Effector memory CD4-positive, alpha-beta T cell (primary cell): ENCODE data around the gene TXNDC17.
A peak's percentile ranks its signal among the peaks of the same experiment; 100 is the strongest.
"Not testable (repeated sequence)": the region's sequence is repeated elsewhere in the genome, so short reads cannot be mapped to it uniquely, and the experiment has no call there.

Experiments
- DNase-seq, 3 donors: peaks; one replicate each; pipeline ENCODE4 v3.0.0-alpha.2; 2020
- H3K27ac ChIP-seq: 2 replicates; pipeline ENCODE4 v1.7.0; 2013; ENCODE audit warnings: mild to moderate bottlenecking, low read length, moderate library complexity; ENCODE audit not compliant: insufficient read depth, poor library complexity, severe bottlenecking
- H3K27me3 ChIP-seq: replicated peaks from 2 replicates; pipeline ENCODE4 v1.7.0; 2013; ENCODE audit warnings: mild to moderate bottlenecking, low read length; ENCODE audit not compliant: insufficient read depth, control insufficient read depth, poor library complexity, severe bottlenecking
- H3K36me3 ChIP-seq: 2 replicates; pipeline ENCODE4 v1.7.0; 2013; ENCODE audit warnings: mild to moderate bottlenecking, low read length, moderate library complexity; ENCODE audit not compliant: control insufficient read depth, insufficient read depth
- H3K4me1 ChIP-seq: 2 replicates; pipeline ENCODE4 v1.7.0; 2013; ENCODE audit warnings: low read length, mild to moderate bottlenecking; ENCODE audit not compliant: control insufficient read depth, insufficient read depth, poor library complexity, severe bottlenecking
- H3K4me3 ChIP-seq: 2 replicates; pipeline ENCODE4 v1.7.0; 2013; ENCODE audit warnings: low read length, low read depth, mild to moderate bottlenecking; ENCODE audit not compliant: insufficient read depth, poor library complexity, severe bottlenecking
- H3K9me3 ChIP-seq: 2 replicates; pipeline ENCODE4 v1.7.0; 2013; ENCODE audit warnings: mild to moderate bottlenecking, low read length, moderate library complexity; ENCODE audit not compliant: control insufficient read depth
- total RNA-seq, 3 donors: gene quantifications; one replicate each; lab custom pipeline; 2026; lab: John Stamatoyannopoulos, UW

The TXNDC17 gene
- total RNA-seq = 11.4 to 15.7 (median 14.2) reads per million in 3 donors

GRCh38 chr17:6640536-6641246, at the start of gene TXNDC17, which contains the start of gene KIAA0753:
Gene TXNDC17, plus strand, starts transcription at chr17:6641060. Its CDS starts 23 bp downstream, at chr17:6641083.
Gene KIAA0753, minus strand, starts transcription at chr17:6640711. Its CDS starts 5,608 bp downstream, at chr17:6635103.
- Histone ChIP-seq H3K36me3 (peaks cover 14% of the 10 kb centered on the region), H3K27me3 (no peaks in the 10 kb centered on the region), H3K27ac (peak within 1 kb of the TSS; percentile 82), H3K4me1 (peaks cover 23% of the 10 kb centered on the region), H3K4me3 (peak within 1 kb of the TSS; percentile 81), H3K9me3 (no peaks in the 10 kb centered on the region)
- DNase-seq = peak; percentile 77 to 82 (median 78)

GRCh38 chr17:6591599-6592158, 49.2 kb upstream of the TXNDC17 start:
- Histone ChIP-seq H3K27ac (no peak overlapping the region), H3K27me3 (no peaks in the 10 kb centered on the region), H3K4me1 (no peaks in the 10 kb centered on the region), H3K36me3 (peaks cover 75% of the 10 kb centered on the region), H3K9me3 (no peaks in the 10 kb centered on the region), H3K4me3 (no peak overlapping the region)
- no peak for DNase-seq

- no peak for DNase-seq
- Histone ChIP-seq H3K27ac (no peak overlapping the region), H3K4me1 (no peaks in the 10 kb centered on the region), H3K27me3 (no peaks in the 10 kb centered on the region), H3K9me3 (no peaks in the 10 kb centered on the region), H3K36me3 (peaks cover 75% of the 10 kb centered on the region), H3K4me3 (no peak overlapping the region)
Observed at GRCh38 chr17:6592173-6592572, 48.7 kb upstream of the TXNDC17 start.

GRCh38 chr17:6593371-6593770, 47.5 kb upstream of the TXNDC17 start:
- H3K36me3 ChIP-seq = peaks cover 73% of the 10 kb centered on the region

GRCh38 chr17:6596081-6596480, 44.8 kb upstream of the TXNDC17 start:
- Histone ChIP-seq H3K4me3 (no peak overlapping the region), H3K9me3 (no peaks in the 10 kb centered on the region), H3K27ac (no peak overlapping the region), H3K36me3 (peaks cover 56% of the 10 kb centered on the region), H3K27me3 (no peaks in the 10 kb centered on the region), H3K4me1 (no peaks in the 10 kb centered on the region)
- DNase-seq = no peak

More at GRCh38 chr17:6593371-6593770, 47.5 kb upstream of the TXNDC17 start:
- H3K4me1 ChIP-seq, H3K27me3 ChIP-seq, H3K9me3 ChIP-seq, H3K4me3 ChIP-seq, DNase-seq, H3K27ac ChIP-seq: not testable (repeated sequence)

GRCh38 chr17:6596511-6596910, 44.3 kb upstream of the TXNDC17 start:
- Histone ChIP-seq H3K4me3 (no peak overlapping the region), H3K27me3 (no peaks in the 10 kb centered on the region), H3K27ac (no peak overlapping the region), H3K9me3 (no peaks in the 10 kb centered on the region), H3K36me3 (peaks cover 52% of the 10 kb centered on the region), H3K4me1 (no peaks in the 10 kb centered on the region)
- no peak for DNase-seq

- H3K36me3 ChIP-seq = peaks cover 48% of the 10 kb centered on the region
- H3K4me1 ChIP-seq = no peaks in the 10 kb centered on the region
- H3K27me3 ChIP-seq = no peaks in the 10 kb centered on the region
- H3K9me3 ChIP-seq = no peaks in the 10 kb centered on the region
- DNase-seq = no peak
- H3K27ac ChIP-seq = no peak overlapping the region
- H3K4me3 ChIP-seq = no peak overlapping the region
Observed at GRCh38 chr17:6596941-6597340, 43.9 kb upstream of the TXNDC17 start.

GRCh38 chr17:6597727-6598126, 43.1 kb upstream of the TXNDC17 start:
- Histone ChIP-seq H3K36me3 (peaks cover 42% of the 10 kb centered on the region), H3K27me3 (no peaks in the 10 kb centered on the region), H3K9me3 (no peaks in the 10 kb centered on the region), H3K4me1 (no peaks in the 10 kb centered on the region), H3K4me3 (no peak overlapping the region), H3K27ac (no peak overlapping the region)
- DNase-seq = no peak

- H3K27ac ChIP-seq = no peak overlapping the region
- no peak overlapping the region for H3K4me3 ChIP-seq
- no peak for DNase-seq
- H3K27me3 ChIP-seq = no peaks in the 10 kb centered on the region
- H3K4me1 ChIP-seq = no peaks in the 10 kb centered on the region
- H3K36me3 ChIP-seq = peaks cover 31% of the 10 kb centered on the region
- no peaks in the 10 kb centered on the region for H3K9me3 ChIP-seq
Observed at GRCh38 chr17:6599364-6599763, 41.5 kb upstream of the TXNDC17 start.

- Histone ChIP-seq H3K9me3 (no peaks in the 10 kb centered on the region), H3K27ac (no peak overlapping the region), H3K4me3 (no peak overlapping the region), H3K4me1 (no peaks in the 10 kb centered on the region), H3K27me3 (no peaks in the 10 kb centered on the region), H3K36me3 (peaks cover 12% of the 10 kb centered on the region)
- no peak for DNase-seq
Observed at GRCh38 chr17:6602141-6602540, 38.7 kb upstream of the TXNDC17 start.
